HL-60 (cell line): ENCODE measurements around the gene PCDHB10.
"Not testable (repeated sequence)": the region's sequence is repeated elsewhere in the genome, so short reads cannot be mapped to it uniquely, and the experiment has no call there.

Experiments
- DNase-seq, 2 experiments: peaks; one replicate each; pipeline ENCODE4 v3.0.0-alpha.2; 2010 to 2020; ENCODE audit warnings: low read depth in 1 of 2, low spot score in 1 of 2
- H3K27ac ChIP-seq: fragments of 250-450 bp; sonication (Bioruptor Pico); replicated peaks from 2 replicates; pipeline ENCODE4 v1.5.1; 2020; ENCODE audit warnings: mild to moderate bottlenecking, moderate library complexity
- H3K27me3 ChIP-seq: fragments of 250-450 bp; sonication (Bioruptor Pico); 2 replicates; pipeline ENCODE4 v1.5.1; 2021; ENCODE audit warnings: mild to moderate bottlenecking, moderate library complexity; ENCODE audit not compliant: insufficient read depth, poor library complexity, severe bottlenecking
- H3K4me3 ChIP-seq: replicated peaks from 2 replicates; pipeline ENCODE4 v1.5.1; 2011; ENCODE audit warnings: mild to moderate bottlenecking, control low read depth, low read length; ENCODE audit not compliant: insufficient read depth
- GABPA ChIP-seq: IDR thresholded peaks from 2 replicates; pipeline ENCODE4 v1.6.1; 2012; ENCODE audit warnings: low read depth
- POLR2AphosphoS5 ChIP-seq: IDR thresholded peaks from 2 replicates; pipeline ENCODE4 v1.6.1; 2012; ENCODE audit warnings: low read depth
- SPI1 ChIP-seq: IDR thresholded peaks from 2 replicates; pipeline ENCODE4 v1.6.1; 2012; ENCODE audit warnings: low read depth, mild to moderate bottlenecking, borderline replicate concordance
- TF ChIP-seq, protein P1 (sequence below): IDR thresholded peaks from 2 replicates; pipeline ENCODE4 v1.6.1; 2012; ENCODE audit warnings: low read depth; ENCODE audit not compliant: insufficient replicate concordance
- TF ChIP-seq, protein P2 (sequence below): IDR thresholded peaks from one replicate; pipeline ENCODE4 v1.5.1; 2011; ENCODE audit warnings: low read length, control low read depth, inconsistent platforms; ENCODE audit not compliant: insufficient read depth

The PCDHB10 gene

DNA sequence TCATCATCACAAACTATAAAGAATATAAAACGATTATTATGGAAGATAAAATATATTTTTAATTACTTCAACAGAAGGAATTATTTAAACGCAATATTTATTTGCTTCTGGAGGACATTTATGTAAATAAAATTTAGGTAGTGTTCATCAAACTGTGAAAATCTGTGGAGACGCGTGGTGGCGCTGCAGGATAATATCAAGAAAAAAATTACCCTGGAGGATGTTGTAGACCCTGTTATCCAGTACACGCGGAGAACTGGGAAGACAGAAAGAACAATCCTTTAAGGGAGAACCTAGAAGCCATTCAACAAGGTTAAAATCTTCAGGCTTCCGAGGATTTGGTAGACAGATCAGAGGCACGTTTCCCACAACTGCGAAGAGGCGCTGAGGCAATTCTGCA lies 16.3 kb downstream of the PCDHB10 start, which contains the start of gene PCDHB12:
Gene PCDHB12 (plus strand): TSS at position 242 of the 400 bp plus-strand sequence. CDS start 189 bp downstream, outside the sequence.
- H3K4me3 ChIP-seq: no peak within 1 kb of the TSS
- TF ChIP-seq, protein P1, sequence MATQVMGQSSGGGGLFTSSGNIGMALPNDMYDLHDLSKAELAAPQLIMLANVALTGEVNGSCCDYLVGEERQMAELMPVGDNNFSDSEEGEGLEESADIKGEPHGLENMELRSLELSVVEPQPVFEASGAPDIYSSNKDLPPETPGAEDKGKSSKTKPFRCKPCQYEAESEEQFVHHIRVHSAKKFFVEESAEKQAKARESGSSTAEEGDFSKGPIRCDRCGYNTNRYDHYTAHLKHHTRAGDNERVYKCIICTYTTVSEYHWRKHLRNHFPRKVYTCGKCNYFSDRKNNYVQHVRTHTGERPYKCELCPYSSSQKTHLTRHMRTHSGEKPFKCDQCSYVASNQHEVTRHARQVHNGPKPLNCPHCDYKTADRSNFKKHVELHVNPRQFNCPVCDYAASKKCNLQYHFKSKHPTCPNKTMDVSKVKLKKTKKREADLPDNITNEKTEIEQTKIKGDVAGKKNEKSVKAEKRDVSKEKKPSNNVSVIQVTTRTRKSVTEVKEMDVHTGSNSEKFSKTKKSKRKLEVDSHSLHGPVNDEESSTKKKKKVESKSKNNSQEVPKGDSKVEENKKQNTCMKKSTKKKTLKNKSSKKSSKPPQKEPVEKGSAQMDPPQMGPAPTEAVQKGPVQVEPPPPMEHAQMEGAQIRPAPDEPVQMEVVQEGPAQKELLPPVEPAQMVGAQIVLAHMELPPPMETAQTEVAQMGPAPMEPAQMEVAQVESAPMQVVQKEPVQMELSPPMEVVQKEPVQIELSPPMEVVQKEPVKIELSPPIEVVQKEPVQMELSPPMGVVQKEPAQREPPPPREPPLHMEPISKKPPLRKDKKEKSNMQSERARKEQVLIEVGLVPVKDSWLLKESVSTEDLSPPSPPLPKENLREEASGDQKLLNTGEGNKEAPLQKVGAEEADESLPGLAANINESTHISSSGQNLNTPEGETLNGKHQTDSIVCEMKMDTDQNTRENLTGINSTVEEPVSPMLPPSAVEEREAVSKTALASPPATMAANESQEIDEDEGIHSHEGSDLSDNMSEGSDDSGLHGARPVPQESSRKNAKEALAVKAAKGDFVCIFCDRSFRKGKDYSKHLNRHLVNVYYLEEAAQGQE: no peak
- TF ChIP-seq, protein P2, sequence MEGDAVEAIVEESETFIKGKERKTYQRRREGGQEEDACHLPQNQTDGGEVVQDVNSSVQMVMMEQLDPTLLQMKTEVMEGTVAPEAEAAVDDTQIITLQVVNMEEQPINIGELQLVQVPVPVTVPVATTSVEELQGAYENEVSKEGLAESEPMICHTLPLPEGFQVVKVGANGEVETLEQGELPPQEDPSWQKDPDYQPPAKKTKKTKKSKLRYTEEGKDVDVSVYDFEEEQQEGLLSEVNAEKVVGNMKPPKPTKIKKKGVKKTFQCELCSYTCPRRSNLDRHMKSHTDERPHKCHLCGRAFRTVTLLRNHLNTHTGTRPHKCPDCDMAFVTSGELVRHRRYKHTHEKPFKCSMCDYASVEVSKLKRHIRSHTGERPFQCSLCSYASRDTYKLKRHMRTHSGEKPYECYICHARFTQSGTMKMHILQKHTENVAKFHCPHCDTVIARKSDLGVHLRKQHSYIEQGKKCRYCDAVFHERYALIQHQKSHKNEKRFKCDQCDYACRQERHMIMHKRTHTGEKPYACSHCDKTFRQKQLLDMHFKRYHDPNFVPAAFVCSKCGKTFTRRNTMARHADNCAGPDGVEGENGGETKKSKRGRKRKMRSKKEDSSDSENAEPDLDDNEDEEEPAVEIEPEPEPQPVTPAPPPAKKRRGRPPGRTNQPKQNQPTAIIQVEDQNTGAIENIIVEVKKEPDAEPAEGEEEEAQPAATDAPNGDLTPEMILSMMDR: no peak
- no peak for TF ChIP-seq GABPA
- no peak for TF ChIP-seq POLR2AphosphoS5
- no peak for TF ChIP-seq SPI1
- H3K27me3 ChIP-seq: no peaks in the 10 kb centered on the region
- H3K27ac ChIP-seq: no peak within 1 kb of the TSS
- no peak for DNase-seq

DNA sequence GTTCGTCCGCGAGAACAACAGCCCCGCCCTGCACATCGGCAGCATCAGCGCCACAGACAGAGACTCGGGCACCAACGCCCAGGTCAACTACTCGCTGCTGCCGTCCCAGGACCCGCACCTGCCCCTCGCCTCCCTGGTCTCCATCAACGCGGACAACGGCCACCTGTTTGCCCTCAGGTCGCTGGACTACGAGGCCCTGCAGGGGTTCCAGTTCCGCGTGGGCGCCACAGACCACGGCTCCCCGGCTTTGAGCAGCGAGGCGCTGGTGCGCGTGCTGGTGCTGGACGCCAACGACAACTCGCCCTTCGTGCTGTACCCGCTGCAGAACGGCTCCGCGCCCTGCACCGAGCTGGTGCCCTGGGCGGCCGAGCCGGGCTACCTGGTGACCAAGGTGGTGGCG lies 18.1 kb downstream of the PCDHB10 start:
- H3K27me3 ChIP-seq, H3K27ac ChIP-seq, DNase-seq, H3K4me3 ChIP-seq: not testable (repeated sequence)

DNA sequence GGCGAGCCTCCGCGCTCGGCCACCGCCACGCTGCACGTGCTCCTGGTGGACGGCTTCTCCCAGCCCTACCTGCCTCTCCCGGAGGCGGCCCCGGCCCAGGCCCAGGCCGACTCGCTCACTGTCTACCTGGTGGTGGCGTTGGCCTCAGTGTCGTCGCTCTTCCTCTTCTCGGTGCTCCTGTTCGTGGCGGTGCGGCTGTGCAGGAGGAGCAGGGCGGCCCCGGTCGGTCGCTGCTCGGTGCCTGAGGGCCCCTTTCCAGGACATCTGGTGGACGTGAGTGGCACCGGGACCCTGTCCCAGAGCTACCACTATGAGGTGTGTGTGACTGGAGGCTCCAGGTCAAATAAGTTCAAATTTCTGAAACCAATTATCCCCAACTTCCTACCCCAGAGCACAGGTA lies 18.7 kb downstream of the PCDHB10 start:
- H3K27me3 ChIP-seq, DNase-seq, H3K4me3 ChIP-seq, H3K27ac ChIP-seq: not testable (repeated sequence)

DNA sequence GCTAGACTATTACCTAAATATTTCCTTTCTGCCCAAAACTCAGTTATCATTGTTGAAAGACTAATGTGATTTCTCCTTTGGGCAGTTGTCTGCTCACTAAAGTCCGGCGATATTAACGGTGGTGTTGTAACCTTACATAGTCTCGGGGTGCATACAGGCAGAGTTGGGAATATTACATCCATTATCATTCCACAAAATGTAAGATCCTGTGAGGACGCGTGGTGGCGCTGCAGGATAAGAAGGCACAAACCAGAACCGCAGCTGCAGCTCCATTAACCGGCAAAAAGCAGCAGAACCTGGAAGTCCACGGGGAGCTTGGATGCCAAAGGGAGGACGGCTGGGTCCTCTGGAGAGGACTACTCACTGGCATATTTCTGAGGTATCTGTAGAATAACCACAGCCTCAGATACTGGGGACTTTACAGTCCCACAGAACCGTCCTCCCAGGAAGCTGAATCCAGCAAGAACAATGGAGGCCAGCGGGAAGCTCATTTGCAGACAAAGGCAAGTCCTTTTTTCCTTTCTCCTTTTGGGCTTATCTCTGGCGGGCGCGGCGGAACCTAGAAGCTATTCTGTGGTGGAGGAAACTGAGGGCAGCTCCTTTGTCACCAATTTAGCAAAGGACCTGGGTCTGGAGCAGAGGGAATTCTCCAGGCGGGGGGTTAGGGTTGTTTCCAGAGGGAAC lies 21.6 kb downstream of the PCDHB10 start, which contains the start of gene PCDHB13:
Gene PCDHB13 (plus strand): TSS at position 264 of the 684 bp plus-strand sequence. CDS start 205 bp downstream, at position 469.
- not testable (repeated sequence) for H3K4me3 ChIP-seq

DNA sequence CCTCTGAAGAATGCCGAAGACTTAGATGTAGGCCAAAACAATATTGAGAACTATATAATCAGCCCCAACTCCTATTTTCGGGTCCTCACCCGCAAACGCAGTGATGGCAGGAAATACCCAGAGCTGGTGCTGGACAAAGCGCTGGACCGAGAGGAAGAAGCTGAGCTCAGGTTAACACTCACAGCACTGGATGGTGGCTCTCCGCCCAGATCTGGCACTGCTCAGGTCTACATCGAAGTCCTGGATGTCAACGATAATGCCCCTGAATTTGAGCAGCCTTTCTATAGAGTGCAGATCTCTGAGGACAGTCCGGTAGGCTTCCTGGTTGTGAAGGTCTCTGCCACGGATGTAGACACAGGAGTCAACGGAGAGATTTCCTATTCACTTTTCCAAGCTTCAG lies 22.4 kb downstream of the PCDHB10 start:
- not testable (repeated sequence) for DNase-seq, H3K27ac ChIP-seq, H3K4me3 ChIP-seq

More for the DNA sequence above, 21.6 kb downstream of the PCDHB10 start, which contains the start of gene PCDHB13:
- H3K27me3 ChIP-seq, DNase-seq, H3K27ac ChIP-seq: not testable (repeated sequence)

DNA sequence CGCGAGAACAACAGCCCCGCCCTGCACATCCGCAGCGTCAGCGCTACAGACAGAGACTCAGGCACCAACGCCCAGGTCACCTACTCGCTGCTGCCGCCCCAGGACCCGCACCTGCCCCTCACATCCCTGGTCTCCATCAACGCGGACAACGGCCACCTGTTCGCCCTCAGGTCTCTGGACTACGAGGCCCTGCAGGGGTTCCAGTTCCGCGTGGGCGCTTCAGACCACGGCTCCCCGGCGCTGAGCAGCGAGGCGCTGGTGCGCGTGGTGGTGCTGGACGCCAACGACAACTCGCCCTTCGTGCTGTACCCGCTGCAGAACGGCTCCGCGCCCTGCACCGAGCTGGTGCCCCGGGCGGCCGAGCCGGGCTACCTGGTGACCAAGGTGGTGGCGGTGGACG lies 23.4 kb downstream of the PCDHB10 start:
- DNase-seq, H3K27me3 ChIP-seq, H3K4me3 ChIP-seq, H3K27ac ChIP-seq: not testable (repeated sequence)

More for the DNA sequence above, 22.4 kb downstream of the PCDHB10 start:
- not testable (repeated sequence) for H3K27me3 ChIP-seq

DNA sequence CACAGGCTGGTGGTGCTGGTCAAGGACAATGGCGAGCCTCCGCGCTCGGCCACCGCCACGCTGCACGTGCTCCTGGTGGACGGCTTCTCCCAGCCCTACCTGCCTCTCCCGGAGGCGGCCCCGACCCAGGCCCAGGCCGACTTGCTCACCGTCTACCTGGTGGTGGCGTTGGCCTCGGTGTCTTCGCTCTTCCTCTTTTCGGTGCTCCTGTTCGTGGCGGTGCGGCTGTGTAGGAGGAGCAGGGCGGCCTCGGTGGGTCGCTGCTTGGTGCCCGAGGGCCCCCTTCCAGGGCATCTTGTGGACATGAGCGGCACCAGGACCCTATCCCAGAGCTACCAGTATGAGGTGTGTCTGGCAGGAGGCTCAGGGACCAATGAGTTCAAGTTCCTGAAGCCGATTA lies 23.9 kb downstream of the PCDHB10 start:
- DNase-seq, H3K4me3 ChIP-seq, H3K27ac ChIP-seq, H3K27me3 ChIP-seq: not testable (repeated sequence)
